H9 (cell line): ENCODE results near the gene INSIG1. TPM values are rescaled to one million over a fixed set of nuclear protein-coding genes. Genes with fewer than 3 reads are reported as not detected.

Experiments
- DNase-seq: peaks from one replicate; pipeline ENCODE4 v3.0.0-alpha.2; 2017
- H2AFZ ChIP-seq: one replicate; pipeline ENCODE4 v1.6.1; 2013; ENCODE audit warnings: mild to moderate bottlenecking, low read length, control low read depth, moderate library complexity
- H2AK5ac ChIP-seq: 2 replicates; pipeline ENCODE4 v1.6.1; 2013; ENCODE audit warnings: low read length, control low read depth, mixed read lengths; ENCODE audit not compliant: insufficient read length
- H2BK120ac ChIP-seq: one replicate; pipeline ENCODE4 v1.6.1; 2013; ENCODE audit warnings: low read depth, mild to moderate bottlenecking, low read length, control low read depth, inconsistent platforms; ENCODE audit not compliant: poor library complexity, severe bottlenecking
- H2BK12ac ChIP-seq: 2 replicates; pipeline ENCODE4 v1.6.1; 2013; ENCODE audit warnings: low read length, control low read depth, mixed read lengths, low read depth; ENCODE audit not compliant: insufficient read length
- H2BK15ac ChIP-seq: 2 replicates; pipeline ENCODE4 v1.6.1; 2013; ENCODE audit warnings: low read depth, low read length, control low read depth
- H2BK20ac ChIP-seq: one replicate; pipeline ENCODE4 v1.6.1; 2013; ENCODE audit warnings: low read depth, mild to moderate bottlenecking, low read length, control low read depth, inconsistent platforms; ENCODE audit not compliant: poor library complexity, severe bottlenecking
- H2BK5ac ChIP-seq: 2 replicates; pipeline ENCODE4 v1.6.1; 2013; ENCODE audit warnings: low read length, control low read depth, mixed read lengths; ENCODE audit not compliant: insufficient read length
- H3K14ac ChIP-seq: 2 replicates; pipeline ENCODE4 v1.6.1; 2013; ENCODE audit warnings: low read length, control low read depth; ENCODE audit not compliant: insufficient read depth
- H3K18ac ChIP-seq: 2 replicates; pipeline ENCODE4 v1.6.1; 2013; ENCODE audit warnings: low read depth, mild to moderate bottlenecking, mixed read lengths, low read length, control low read depth; ENCODE audit not compliant: insufficient read length
- H3K23ac ChIP-seq: 2 replicates; pipeline ENCODE4 v1.6.1; 2013; ENCODE audit warnings: low read length, control low read depth, mixed read lengths, low read depth; ENCODE audit not compliant: insufficient read length
- H3K23me2 ChIP-seq: 2 replicates; pipeline ENCODE4 v1.6.1; 2013; ENCODE audit warnings: low read depth, mild to moderate bottlenecking, mixed read lengths, low read length, control low read depth; ENCODE audit not compliant: insufficient read length, poor library complexity, severe bottlenecking
- H3K27ac ChIP-seq: 2 replicates; pipeline ENCODE4 v1.5.1; 2013; ENCODE audit warnings: low read length, control low read depth, mixed read lengths, low read depth; ENCODE audit not compliant: insufficient read length
- H3K27me3 ChIP-seq: 2 replicates; pipeline ENCODE4 v1.6.1; 2013; ENCODE audit warnings: low read length, control low read depth, inconsistent platforms; ENCODE audit not compliant: insufficient read depth
- H3K4ac ChIP-seq: 2 replicates; pipeline ENCODE4 v1.6.1; 2013; ENCODE audit warnings: low read depth, mild to moderate bottlenecking, control low read depth, inconsistent platforms, low read length, moderate library complexity
- H3K4me1 ChIP-seq: 2 replicates; pipeline ENCODE4 v1.6.1; 2013; ENCODE audit warnings: low read length, control low read depth, inconsistent platforms; ENCODE audit not compliant: insufficient read depth
- H3K4me2 ChIP-seq: 2 replicates; pipeline ENCODE4 v1.6.1; 2013; ENCODE audit warnings: low read length, control low read depth, mixed read lengths; ENCODE audit not compliant: insufficient read length, insufficient read depth
- H3K56ac ChIP-seq: 2 replicates; pipeline ENCODE4 v1.6.1; 2013; ENCODE audit warnings: low read depth, mild to moderate bottlenecking, mixed read lengths, low read length, control low read depth; ENCODE audit not compliant: insufficient read length
- H3K79me1 ChIP-seq: 2 replicates; pipeline ENCODE4 v1.6.1; 2013; ENCODE audit warnings: low read depth, mild to moderate bottlenecking, moderate library complexity, low read length, control low read depth, inconsistent platforms; ENCODE audit not compliant: insufficient read depth, poor library complexity, severe bottlenecking
- H3K79me2 ChIP-seq: 2 replicates; pipeline ENCODE4 v1.6.1; 2013; ENCODE audit warnings: low read length, control low read depth, inconsistent platforms; ENCODE audit not compliant: insufficient read depth
- H3K9ac ChIP-seq: 2 replicates; pipeline ENCODE4 v1.6.1; 2013; ENCODE audit warnings: low read length, control low read depth, mixed read lengths; ENCODE audit not compliant: insufficient read length; ENCODE audit errors: extremely low read depth
- H3K9me3 ChIP-seq: one replicate; pipeline ENCODE4 v1.6.1; 2013; ENCODE audit warnings: low read depth, low read length, inconsistent platforms; ENCODE audit not compliant: control insufficient read depth
- H3T11ph ChIP-seq: one replicate; pipeline ENCODE4 v1.6.1; 2013; ENCODE audit warnings: mild to moderate bottlenecking, low read length, control low read depth, inconsistent platforms
- H4K20me1 ChIP-seq: one replicate; pipeline ENCODE4 v1.6.1; 2013; ENCODE audit not compliant: control insufficient read depth, insufficient read length, insufficient read depth
- H4K5ac ChIP-seq: 2 replicates; pipeline ENCODE4 v1.6.1; 2013; ENCODE audit warnings: low read depth, mild to moderate bottlenecking, mixed read lengths, low read length, control low read depth; ENCODE audit not compliant: insufficient read length
- H4K8ac ChIP-seq: replicated peaks from 2 replicates; pipeline ENCODE4 v1.6.1; 2013; ENCODE audit warnings: low read length, control low read depth, mixed read lengths, low read depth; ENCODE audit not compliant: insufficient read length
- H4K91ac ChIP-seq: 2 replicates; pipeline ENCODE4 v1.6.1; 2013; ENCODE audit warnings: low read depth, mild to moderate bottlenecking, moderate library complexity, mixed read lengths, low read length, control low read depth; ENCODE audit not compliant: insufficient read length
- H3K27ac Mint-ChIP-seq, 3 experiments: 2 replicates in 2 of 3; 3 replicates in 1 of 3; pipeline ENCODE4 v1.8.0; 2020 to 2021; ENCODE audit warnings: mixed read lengths in 3 of 3, mild to moderate bottlenecking in 1 of 3, moderate library complexity in 1 of 3
- H3K27me3 Mint-ChIP-seq: 2 replicates; pipeline ENCODE4 v1.8.0; 2021; ENCODE audit warnings: low read depth, mild to moderate bottlenecking, moderate library complexity, mixed read lengths
- H3K36me3 Mint-ChIP-seq, 3 experiments: 2 replicates in 2 of 3; 3 replicates in 1 of 3; pipeline ENCODE4 v1.8.0; 2020 to 2021; ENCODE audit warnings: low read depth in 3 of 3, mixed read lengths in 3 of 3; ENCODE audit not compliant: insufficient read depth in 1 of 3
- H3K4me1 Mint-ChIP-seq, 2 experiments: 2 replicates each; pipeline ENCODE4 v1.8.0; 2020; ENCODE audit warnings: mixed read lengths in 2 of 2
- H3K4me3 Mint-ChIP-seq, 2 experiments: 2 replicates in 1 of 2; 3 replicates in 1 of 2; pipeline ENCODE4 v1.8.0; 2020 to 2021; ENCODE audit warnings: mild to moderate bottlenecking in 2 of 2, mixed read lengths in 2 of 2, moderate library complexity in 1 of 2
- H3K9me3 Mint-ChIP-seq, 2 experiments: 2 replicates in 1 of 2; 3 replicates in 1 of 2; pipeline ENCODE4 v1.8.0; 2020; ENCODE audit warnings: mild to moderate bottlenecking in 2 of 2, mixed read lengths in 2 of 2, moderate library complexity in 1 of 2
- WGBS: extraction: QIAGEN DNeasy Blood & Tissue Kit; methylation state at CpG from one replicate; pipeline ENCODE4 v1.1.7; 2013; ENCODE audit warnings: missing lambda C conversion rate, low lambda C conversion rate, mixed read lengths; ENCODE audit not compliant: insufficient read length; ENCODE audit errors: extremely low coverage; 5-methylcytosine and 5-hydroxymethylcytosine counted together
- total RNA-seq: library from RNA; stranded (reverse); gene quantifications from 2 replicates; pipeline ENCODE4 v1.2.1, GENCODE V29; 2021
- TF ChIP-seq, protein P1 (sequence below): fragments of 200-600 bp; sonication (generic); conservative IDR thresholded peaks from 3 replicates; pipeline ENCODE4 v1.8.0; 2021; ENCODE audit warnings: antibody characterized with exemption, mild to moderate bottlenecking

The INSIG1 gene
- total RNA-seq, 1 experiment from 2014 or later, result 23.3 TPM

DNA sequence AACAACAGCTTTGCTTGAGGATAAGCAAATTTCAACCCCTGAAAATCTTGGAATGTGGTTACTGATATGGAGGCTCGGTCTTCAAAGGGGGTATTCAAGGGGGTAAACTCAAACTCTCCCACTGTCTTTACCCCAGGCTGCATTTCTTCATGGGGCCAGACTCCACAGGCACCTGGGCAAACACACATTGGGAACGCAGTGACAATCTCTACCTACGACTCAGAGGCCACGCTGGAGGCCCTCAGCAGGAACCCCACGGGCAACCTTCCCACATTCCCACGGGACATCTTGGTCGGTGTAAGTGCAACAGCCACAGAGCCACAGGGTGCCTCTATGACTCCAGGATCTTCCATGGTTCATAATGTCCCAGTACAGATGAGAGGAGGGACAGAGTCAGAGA, 2.2 kb upstream of the INSIG1 start:
- H2BK15ac ChIP-seq, result no peak overlapping the region
- H3K18ac ChIP-seq, result no peak overlapping the region
- H3K36me3 Mint-ChIP-seq, result peaks cover 8 to 17% (median 12%) of the 10 kb centered on the region in 3 experiments
- no peak overlapping the region for H2BK120ac ChIP-seq
- H4K8ac ChIP-seq, result no peak overlapping the region
- 0 out of 2 replicates have a peak, but pooled peaks cover 4% of the 10 kb centered on the region for H3K4me1 ChIP-seq
- H3K27ac ChIP-seq, result no peak overlapping the region
- H3K27me3 ChIP-seq, result no peaks in the 10 kb centered on the region
- H3K14ac ChIP-seq, result no peak overlapping the region
- H3K9ac ChIP-seq, result no peak overlapping the region
- H3K23me2 ChIP-seq, result peaks cover 19% of the 10 kb centered on the region
- no peak overlapping the region for H3T11ph ChIP-seq
- TF ChIP-seq, protein P1, sequence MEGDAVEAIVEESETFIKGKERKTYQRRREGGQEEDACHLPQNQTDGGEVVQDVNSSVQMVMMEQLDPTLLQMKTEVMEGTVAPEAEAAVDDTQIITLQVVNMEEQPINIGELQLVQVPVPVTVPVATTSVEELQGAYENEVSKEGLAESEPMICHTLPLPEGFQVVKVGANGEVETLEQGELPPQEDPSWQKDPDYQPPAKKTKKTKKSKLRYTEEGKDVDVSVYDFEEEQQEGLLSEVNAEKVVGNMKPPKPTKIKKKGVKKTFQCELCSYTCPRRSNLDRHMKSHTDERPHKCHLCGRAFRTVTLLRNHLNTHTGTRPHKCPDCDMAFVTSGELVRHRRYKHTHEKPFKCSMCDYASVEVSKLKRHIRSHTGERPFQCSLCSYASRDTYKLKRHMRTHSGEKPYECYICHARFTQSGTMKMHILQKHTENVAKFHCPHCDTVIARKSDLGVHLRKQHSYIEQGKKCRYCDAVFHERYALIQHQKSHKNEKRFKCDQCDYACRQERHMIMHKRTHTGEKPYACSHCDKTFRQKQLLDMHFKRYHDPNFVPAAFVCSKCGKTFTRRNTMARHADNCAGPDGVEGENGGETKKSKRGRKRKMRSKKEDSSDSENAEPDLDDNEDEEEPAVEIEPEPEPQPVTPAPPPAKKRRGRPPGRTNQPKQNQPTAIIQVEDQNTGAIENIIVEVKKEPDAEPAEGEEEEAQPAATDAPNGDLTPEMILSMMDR, result no peak
- H3K23ac ChIP-seq, result no peak overlapping the region
- H2BK12ac ChIP-seq, result no peak overlapping the region
- H3K27ac Mint-ChIP-seq, result no peak overlapping the region; a peak in 1 of 7 replicates
- peak overlapping the region in 1 of 2 experiments; percentile 38; a peak in 2 of 5 replicates for H3K4me3 Mint-ChIP-seq
- H3K56ac ChIP-seq, result no peak overlapping the region
- H3K4me2 ChIP-seq, result no peak overlapping the region
- H3K9me3 Mint-ChIP-seq, result peaks cover 3 to 4% of the 10 kb centered on the region in 2 experiments; a peak in 2 of 5 replicates
- H3K4ac ChIP-seq, result no peak overlapping the region
- no peak overlapping the region for H2AK5ac ChIP-seq
- no peak overlapping the region for H4K5ac ChIP-seq
- no peak overlapping the region for H2BK20ac ChIP-seq
- peaks cover 7% of the 10 kb centered on the region for H3K27me3 Mint-ChIP-seq
- H2AFZ ChIP-seq, result no peak overlapping the region
- peaks cover 32 to 34% of the 10 kb centered on the region in 2 experiments for H3K4me1 Mint-ChIP-seq
- H4K20me1 ChIP-seq, result no peaks in the 10 kb centered on the region
- H3K79me2 ChIP-seq, result peaks cover 18% of the 10 kb centered on the region; the same call in 1 of the 2 replicates
- peaks cover 3% of the 10 kb centered on the region for H3K79me1 ChIP-seq
- DNase-seq, result no peak
- H2BK5ac ChIP-seq, result no peak overlapping the region
- H4K91ac ChIP-seq, result no peak overlapping the region
- H3K9me3 ChIP-seq, result no peaks in the 10 kb centered on the region
- no CpG with 5 or more reads among the region's 7 CpGs for WGBS
